ENCODE measurements around the gene WNT3. TPM values are rescaled to one million over a fixed set of nuclear protein-coding genes. Genes with fewer than 3 reads are reported as not detected.

WNT3 gene
- total and polyA plus RNA-seq, 2 donors (not counting 3 experiments of a cell fraction or from before 2014, with no cell fraction given): 1.4 to 2.1 TPM

GRCh38 chr17:46812624-46813318 is 5.7 kb downstream of the WNT3 start:
- dilution Hi-C loops (cut with MboI; ENCODE audit: extremely low pct_ligation_motif_present, low sequenced_read_pairs): no loop called here
- Histone ChIP-seq H3K79me2 (ENCODE audit: control insufficient read depth, insufficient read depth, low read length) (no peaks in the 10 kb centered on the region), H3K9me3 (replicated peaks; ENCODE audit: control insufficient read depth, insufficient read depth, low read length) (no peaks in the 10 kb centered on the region), H2AFZ (ENCODE audit: low read depth, low read length) (no peak overlapping the region), H3K4me2 (ENCODE audit: insufficient read depth, low read length) (no peak overlapping the region), H3K4me1 (ENCODE audit: control insufficient read depth, extremely low read depth, insufficient read depth, low read length) (no peaks in the 10 kb centered on the region), H3K9me1 (replicated peaks; ENCODE audit: control insufficient read depth, extremely low read depth, insufficient read depth, low read length) (no peaks in the 10 kb centered on the region), H3K27me3 (ENCODE audit: control insufficient read depth in 2 of 2, insufficient read depth in 2 of 2, low read length in 2 of 2) (peaks cover 20 to 31% of the 10 kb centered on the region in 2 experiments), H3K36me3 (ENCODE audit: control insufficient read depth in 2 of 2, extremely low read depth in 1 of 2, insufficient read depth in 2 of 2, low read length in 2 of 2) (no peaks in the 10 kb centered on the region), H4K20me1 (replicated peaks; ENCODE audit: control insufficient read depth, extremely low read depth, insufficient read depth, low read length) (no peaks in the 10 kb centered on the region), H3K4me3 (replicated peaks in 1 of 3; ENCODE audit: insufficient read depth in 1 of 3, low read depth in 1 of 3, low read length in 3 of 3) (no peak overlapping the region), H3K27ac (ENCODE audit: insufficient read depth, low read depth, low read length) (no peak overlapping the region), H3K9ac (replicated peaks; ENCODE audit: extremely low read depth, insufficient read depth, low read length) (no peak overlapping the region)
- POLR2A ChIA-PET: no interaction called here
- no peak for FAIRE-seq
- intact Hi-C loops (cut with micrococcal nuclease): no loop called here
- DNase-seq (ENCODE audit: low read depth, low spot score): no peak
- no TSS peak for BruUV-seq (replicated peaks)
- no peak for TF ChIP-seq CTCF (IDR thresholded peaks at IDR 0.05; ENCODE audit: extremely low read depth in 1 of 2, insufficient read depth in 1 of 2, low read depth in 1 of 2, low read length in 2 of 2)
- no peak for TF ChIP-seq MAX (IDR thresholded peaks at IDR 0.05; ENCODE audit: insufficient read depth, insufficient read length)
- no peak for TF ChIP-seq FOS (IDR thresholded peaks at IDR 0.05; ENCODE audit: borderline replicate concordance, insufficient read depth, low read length)
- no peak for TF ChIP-seq MYC (IDR thresholded peaks at IDR 0.05; ENCODE audit: low read depth, low read length)
- TF ChIP-seq JUN (IDR thresholded peaks at IDR 0.05; ENCODE audit: borderline replicate concordance, insufficient read depth, insufficient read length, low read depth): no peak
- TF ChIP-seq GATA2 (IDR thresholded peaks at IDR 0.05; ENCODE audit: insufficient read depth, insufficient read length, low read depth, low read length): no peak
- no peak for TF ChIP-seq POLR2AphosphoS5 (IDR thresholded peaks at IDR 0.05; ENCODE audit: insufficient read depth, low read depth, low read length)
- no peak for TF ChIP-seq POLR2A (IDR thresholded peaks at IDR 0.05; ENCODE audit: low read depth, low read length)
- TF ChIP-seq EZH2 (IDR thresholded peaks at IDR 0.05; ENCODE audit: borderline replicate concordance, low read depth, low read length, severe bottlenecking): no peak
- CTCF ChIA-PET: interaction anchor here (1.3 to 1.8 kb wide), 3 partner anchors 10 to 30 kb away, joined by 4 to 5 read pairs (median 4); no protein-coding TSS in a partner anchor

All from endothelial cell of umbilical vein (primary cell).